Left ventricle myocardium superior (tissue), 1 donor: ENCODE results near the gene BMS1. TPM values are rescaled to one million over a fixed set of nuclear protein-coding genes. Genes with fewer than 3 reads are reported as not detected.
"Not testable (repeated sequence)": the region's sequence is repeated elsewhere in the genome, so short reads cannot be mapped to it uniquely, and the experiment has no call there.

Experiments used
- ATAC-seq: fragments of 200-7000 bp; cut with Tn5 transposase; one replicate; pipeline ENCODE4 v1.9.1; 2020; ENCODE audit warnings: mild to moderate bottlenecking, moderate library complexity
- DNase-seq: peaks from one replicate; pipeline ENCODE4 v3.0.0-alpha.2; 2020
- intact Hi-C: fragments of 100-400 bp; cut with micrococcal nuclease; formaldehyde crosslinking; loops from one replicate; pipeline ENCODE4 v1.11.0; 2022
- total RNA-seq: library from RNA; stranded (reverse); fragmentation: NEBNext Ultra II Directional; extraction: Animal tissue kit (Norgen Biotek cat#: 25700); gene quantifications from one replicate; pipeline ENCODE4 v1.2.1, GENCODE V29; 2021
- donor health status: DM: no; HTN: yes; CAD: no; lungs with severe emphysema.

Gene BMS1
- total RNA-seq, 1 donor from 2014 or later: 14.7 TPM

- ATAC-seq, intact Hi-C loops, DNase-seq: not testable (repeated sequence)
Observed at GRCh38 chr10:42860016-42860415, 77.4 kb downstream of the BMS1 start.

GRCh38 chr10:42862801-42863200 is 80.2 kb downstream of the BMS1 start:
- DNase-seq, ATAC-seq, intact Hi-C loops: not testable (repeated sequence)

- ATAC-seq (no peak), DNase-seq (no peak)
- intact Hi-C loops: no loop called here
Observed at GRCh38 chr10:42864575-42864974, 82.0 kb downstream of the BMS1 start.

GRCh38 chr10:42865716-42866114 is 83.1 kb downstream of the BMS1 start:
- DNase-seq (no peak), ATAC-seq (no peak)
- intact Hi-C loops: no loop called here

GRCh38 chr10:42866115-42866995 is 83.8 kb downstream of the BMS1 start:
- DNase-seq (peak; percentile 92), ATAC-seq (peak; percentile 100)
- intact Hi-C loops: no loop called here

- no peak for ATAC-seq
- no peak for DNase-seq
- intact Hi-C loops: no loop called here
Observed at GRCh38 chr10:42867571-42867970, 85.0 kb downstream of the BMS1 start.

GRCh38 chr10:42868530-42868929 is 85.9 kb downstream of the BMS1 start:
- intact Hi-C loops: no loop called here
- no peak for ATAC-seq
- DNase-seq: no peak

GRCh38 chr10:42869977-42870350 is 87.4 kb downstream of the BMS1 start:
- no peak for DNase-seq
- intact Hi-C loops: loop anchor here (10.0 kb wide), 1 partner anchor 225 kb away; no protein-coding TSS in a partner anchor
- ATAC-seq: no peak

- intact Hi-C loops: loop anchor here (10.0 kb wide), 1 partner anchor 224 kb away; no protein-coding TSS in a partner anchor
- peak; percentile 67 for DNase-seq
- not testable (repeated sequence) for ATAC-seq
Observed at GRCh38 chr10:42871138-42871641, 88.6 kb downstream of the BMS1 start.

- DNase-seq: no peak
- no peak for ATAC-seq
- intact Hi-C loops: loop anchor here (10.0 kb wide), 1 partner anchor 223 kb away; no protein-coding TSS in a partner anchor
Observed at GRCh38 chr10:42871823-42872222, 89.2 kb downstream of the BMS1 start.

- ATAC-seq (no peak), DNase-seq (no peak)
- intact Hi-C loops: loop anchor here (10.0 kb wide), 1 partner anchor 222 kb away; no protein-coding TSS in a partner anchor
Observed at GRCh38 chr10:42872865-42873435, 90.4 kb downstream of the BMS1 start.

- no peak for DNase-seq
- no peak for ATAC-seq
- intact Hi-C loops: loop anchor here (10.0 kb wide), 1 partner anchor 220 kb away; no protein-coding TSS in a partner anchor
Observed at GRCh38 chr10:42874713-42875387, 92.3 kb downstream of the BMS1 start.

GRCh38 chr10:42875388-42875755 is 92.8 kb downstream of the BMS1 start:
- DNase-seq (no peak), ATAC-seq (no peak)
- intact Hi-C loops: loop anchor here (10.0 kb wide), 1 partner anchor 219 kb away; no protein-coding TSS in a partner anchor

GRCh38 chr10:42875798-42876341 is 93.3 kb downstream of the BMS1 start:
- intact Hi-C loops: loop anchor here (10.0 kb wide), 1 partner anchor 219 kb away; no protein-coding TSS in a partner anchor
- ATAC-seq (peak; percentile 64), DNase-seq (no peak)

- DNase-seq (no peak), ATAC-seq (no peak)
- intact Hi-C loops: loop anchor here (10.0 kb wide), 1 partner anchor 218 kb away; no protein-coding TSS in a partner anchor
Observed at GRCh38 chr10:42876476-42876875, 93.9 kb downstream of the BMS1 start.

- intact Hi-C loops: loop anchor here (10.0 kb wide), 1 partner anchor 218 kb away; no protein-coding TSS in a partner anchor
Observed at GRCh38 chr10:42876945-42877344, 94.3 kb downstream of the BMS1 start.

GRCh38 chr10:42877496-42878030 is 95.0 kb downstream of the BMS1 start:
- no peak for DNase-seq
- intact Hi-C loops: loop anchor here (10.0 kb wide), 1 partner anchor 217 kb away; no protein-coding TSS in a partner anchor
- no peak for ATAC-seq

More at GRCh38 chr10:42876945-42877344, 94.3 kb downstream of the BMS1 start:
- DNase-seq (no peak), ATAC-seq (no peak)

GRCh38 chr10:42878134-42878820 is 95.7 kb downstream of the BMS1 start:
- no peak for ATAC-seq
- intact Hi-C loops: loop anchor here (10.0 kb wide), 1 partner anchor 217 kb away; no protein-coding TSS in a partner anchor
- DNase-seq: no peak
